Pancreas (tissue), 10 donors: Measurements from ENCODE around the gene SIGLEC14. TPM values are rescaled to one million over a fixed set of nuclear protein-coding genes. Genes with fewer than 3 reads are reported as not detected.

ENCODE experiments used
- ATAC-seq, 4 donors: fragments of 200-7000 bp; cut with Tn5 transposase; one replicate each; pipeline versions ENCODE4 v1.8.0 to v1.9.1; 2020; ENCODE audit warnings: mild to moderate bottlenecking in 4 of 4, moderate library complexity in 4 of 4
- DNase-seq, 6 donors: peaks; one replicate each; pipeline ENCODE4 v3.0.0-alpha.2; 2020
- FAIRE-seq: peaks from 2 replicates; lab custom pipeline; 2012; peaks lifted over from hg19 to GRCh38; lab: Jason Lieb, UNC
- H3K27ac ChIP-seq, 4 donors: fragments of 200-600 bp; sonication (generic); 1 replicate in 3 of 4; 2 replicates in 1 of 4; pipeline versions ENCODE4 v1.5.0 to v1.8.0; 2020
- H3K27me3 ChIP-seq, 4 donors: fragments of 200-600 bp; one replicate each; pipeline ENCODE4 v1.8.0; 2021
- H3K36me3 ChIP-seq, 3 donors: fragments of 200-600 bp; sonication (generic) in 1 of 3; one replicate each; pipeline versions ENCODE4 v1.5.0 to v1.8.0; 2020 to 2021
- H3K4me1 ChIP-seq, 3 donors: fragments of 200-600 bp; one replicate each; pipeline ENCODE4 v1.8.0; 2021
- H3K4me3 ChIP-seq, 4 donors: fragments of 200-600 bp; sonication (generic) in 2 of 4; one replicate each; pipeline versions ENCODE4 v1.5.0 to v1.8.0; 2020 to 2021
- H3K9me3 ChIP-seq, 4 donors: fragments of 200-600 bp; one replicate each; pipeline ENCODE4 v1.8.0; 2021
- CTCF ChIP-seq, 4 donors: fragments of 200-600 bp; sonication (generic) in 3 of 4; IDR thresholded peaks; one replicate each; pipeline versions ENCODE4 v1.5.0 to v1.8.0; 2021; ENCODE audit warnings: antibody characterized with exemption in 4 of 4
- WGBS, 2 donors: extraction: QIAGEN DNeasy Blood & Tissue Kit; methylation state at CpG; one replicate each; pipeline ENCODE4 v1.1.7; 2013; 5-methylcytosine and 5-hydroxymethylcytosine counted together
- intact Hi-C, 3 donors: fragments of 100-400 bp; cut with DNase I; formaldehyde crosslinking; loops; one replicate each; pipeline versions ENCODE4 v1.11.1 to v1.14.2; 2022
- polyA plus RNA-seq, 2 donors: library from polyadenylated mRNA; stranded (reverse); fragments of 200-250 nt; gene quantifications; one replicate each; pipeline ENCODE4 v1.2.3, GENCODE V29; 2013
- total RNA-seq, 6 donors: library from RNA; stranded (reverse); fragmentation: NEBNext Ultra II Directional in 4 of 6; extraction: Animal tissue kit (Norgen Biotek cat#: 25700) in 4 of 6; gene quantifications; one replicate each; pipeline versions ENCODE4 v1.2.1 to v1.2.4, GENCODE V29; 2021 to 2023
- donor health status: healthy with polysubstance abuse.
- donor health status: DM: no; HTN: no; CAD: no; lungs with moderate emphysema.
- donor health status: DM: no; HTN: no; CAD: no.
- donor health status: control.
- donor health status: control.
- donor health status: Bipolar disorder and iron deficiency.
- donor health status: DM: yes; HTN: yes; CAD: no.
- donor health status: DM: no; HTN: no; CAD: no.
- donor health status: DM: no; HTN: no; CAD: no.
- donor health status: DM: yes; HTN: yes; CAD: no.

The SIGLEC14 gene
- total and polyA plus RNA-seq, 8 donors = 0.12 to 5.0 (median 1.1) TPM; not detected in 1

- no peaks in the 10 kb centered on the region for H3K27me3 ChIP-seq
- no peak for FAIRE-seq
- intact Hi-C loops = no loop called here
- ATAC-seq = no peak
- no peaks in the 10 kb centered on the region for H3K4me1 ChIP-seq
- H3K4me3 ChIP-seq = no peak overlapping the region
- 85 to 90% methylated on average over 1 of the region's 1 CpG for WGBS, 2 donors
- TF ChIP-seq CTCF (IDR thresholded peaks at IDR 0.05) = no peak
- DNase-seq = no peak
- H3K36me3 ChIP-seq = no peaks in the 10 kb centered on the region
- no peak overlapping the region for H3K27ac ChIP-seq
- no peaks in the 10 kb centered on the region for H3K9me3 ChIP-seq
Observed at GRCh38 chr19:51610576-51610975, 36.0 kb downstream of the SIGLEC14 start.

- Histone ChIP-seq H3K36me3 (no peaks in the 10 kb centered on the region), H3K4me3 (no peak overlapping the region), H3K9me3 (no peaks in the 10 kb centered on the region), H3K4me1 (no peaks in the 10 kb centered on the region), H3K27me3 (no peaks in the 10 kb centered on the region), H3K27ac (no peak overlapping the region)
- intact Hi-C loops = no loop called here
- FAIRE-seq (no peak), DNase-seq (peak in 5 of 6 donors; percentile 32 to 78 (median 63)), ATAC-seq (peak in 3 of 4 donors; percentile 67 to 96 (median 69))
- peak in 2 of 4 donors; percentile 8 to 14 for TF ChIP-seq CTCF (IDR thresholded peaks at IDR 0.05)
- 25 to 32% methylated on average over 13 of the region's 13 CpGs for WGBS, 2 donors
Observed at GRCh38 chr19:51607920-51608562, 38.6 kb downstream of the SIGLEC14 start.

- Histone ChIP-seq H3K27ac (no peak overlapping the region), H3K4me1 (no peaks in the 10 kb centered on the region), H3K36me3 (no peaks in the 10 kb centered on the region), H3K4me3 (no peak overlapping the region), H3K9me3 (no peaks in the 10 kb centered on the region), H3K27me3 (no peaks in the 10 kb centered on the region)
- WGBS, 2 donors = 55 to 63% methylated on average over 6 of the region's 6 CpGs
- no peak for DNase-seq
- no peak for TF ChIP-seq CTCF (IDR thresholded peaks at IDR 0.05)
- ATAC-seq = no peak
- no peak for FAIRE-seq
- intact Hi-C loops = no loop called here
Observed at GRCh38 chr19:51607077-51607476, 39.5 kb downstream of the SIGLEC14 start.

GRCh38 chr19:51602189-51602854 lies 44.3 kb downstream of the SIGLEC14 start:
- Histone ChIP-seq H3K4me3 (no peak overlapping the region), H3K4me1 (no peaks in the 10 kb centered on the region), H3K27me3 (no peaks in the 10 kb centered on the region), H3K9me3 (no peaks in the 10 kb centered on the region), H3K27ac (no peak overlapping the region), H3K36me3 (no peaks in the 10 kb centered on the region)
- intact Hi-C loops = no loop called here
- FAIRE-seq (no peak), DNase-seq (peak in 1 of 6 donors; percentile 39), ATAC-seq (no peak)
- TF ChIP-seq CTCF (IDR thresholded peaks at IDR 0.05) = no peak
- WGBS, 2 donors = 93 to 96% methylated on average over 20 of the region's 20 CpGs
